Muscle of arm (tissue), 12 donors: ENCODE results near the gene SENP3. TPM values are rescaled to one million over a fixed set of nuclear protein-coding genes. Genes with fewer than 3 reads are reported as not detected.

Source experiments
- DNase-seq: peaks from one replicate; pipeline ENCODE4 v3.0.0-alpha.2; 2013
- polyA plus RNA-seq, 12 donors: library from polyadenylated mRNA; unstranded; fragments of 120-200 nt; gene quantifications; one replicate each; pipeline ENCODE4 v1.2.1, GENCODE V29; 2013; ENCODE audit not compliant: insufficient read length in 12 of 12

Gene SENP3
- polyA plus RNA-seq, 12 donors, result 30.8 to 61.1 (median 43.5) TPM; not detected in 1

- DNase-seq, result no peak
These were observed 10.3 kb upstream of the SENP3 start for GRCh38 chr17:7551396-7551795.

GRCh38 chr17:7552621-7553051, 9.1 kb upstream of the SENP3 start:
- no peak for DNase-seq

- no peak for DNase-seq
These were observed 8.4 kb upstream of the SENP3 start for GRCh38 chr17:7553356-7553755.

GRCh38 chr17:7555320-7555948, 6.3 kb upstream of the SENP3 start:
- DNase-seq, result no peak

- DNase-seq, result no peak
These were observed 5.1 kb upstream of the SENP3 start for GRCh38 chr17:7556627-7557026.

- no peak for DNase-seq
These were observed 4.5 kb upstream of the SENP3 start for GRCh38 chr17:7557147-7557764.

- peak; percentile 90 for DNase-seq
These were observed 3.8 kb upstream of the SENP3 start for GRCh38 chr17:7557775-7558543.

- no peak for DNase-seq
These were observed 3.0 kb upstream of the SENP3 start, which contains the start of gene TNFSF13 for GRCh38 chr17:7558544-7559319. Gene TNFSF13 (plus strand): TSS chr17:7558750. CDS start chr17:7559040, 290 bp downstream.

GRCh38 chr17:7559320-7560171, 2.2 kb upstream of the SENP3 start:
- DNase-seq, result no peak

- DNase-seq, result no peak
These were observed 1.3 kb upstream of the SENP3 start for GRCh38 chr17:7560172-7561027.

- peak; percentile 91 for DNase-seq
These were observed 617 bp upstream of the SENP3 start for GRCh38 chr17:7561028-7561575.

GRCh38 chr17:7562208-7562605, 488 bp downstream of the SENP3 start:
- DNase-seq, result no peak

GRCh38 chr17:7563115-7563869, 1.6 kb downstream of the SENP3 start:
- no peak for DNase-seq

GRCh38 chr17:7569571-7569970, 7.9 kb downstream of the SENP3 start:
- DNase-seq, result no peak

GRCh38 chr17:7570351-7570750, 8.6 kb downstream of the SENP3 start:
- no peak for DNase-seq

- DNase-seq, result peak; percentile 99
These were observed 10.5 kb downstream of the SENP3 start for GRCh38 chr17:7572338-7572587.

GRCh38 chr17:7572588-7573323, 11.0 kb downstream of the SENP3 start:
- no peak for DNase-seq

- DNase-seq, result peak; percentile 93
These were observed 11.8 kb downstream of the SENP3 start for GRCh38 chr17:7573324-7574080.
